MCF 10A (cell line): Measurements from ENCODE around the gene TYK2. TPM values are rescaled to one million over a fixed set of nuclear protein-coding genes. Genes with fewer than 3 reads are reported as not detected.

Source experiments
- BruUV-seq: library from RNA; stranded (reverse); fragments of 400-500 nt; replicated peaks from 2 replicates; lab custom pipeline; 2021; lab: Mats Ljungman, UMichigan
- CTCF ChIA-PET: fragments of 300-600 bp; sonication (Branson Sonifier 250); formaldehyde crosslinking; extraction: SDS; loops from one replicate; lab custom pipeline; 2021; ENCODE audit warnings: antibody characterized with exemption, inconsistent platforms; lab: Yijun Ruan, JAX
- POLR2A ChIA-PET: fragments of 300-600, 350-650 bp; sonication (Branson Sonifier 250); formaldehyde crosslinking; extraction: SDS; loops from one replicate; lab custom pipeline; 2020; ENCODE audit warnings: antibody characterized with exemption, inconsistent platforms; lab: Yijun Ruan, JAX
- DNase-seq: peaks from one replicate; pipeline ENCODE4 v3.0.0-alpha.2; 2018; ENCODE audit not compliant: unreplicated experiment
- H3K27ac Mint-ChIP-seq: one replicate; pipeline ENCODE4 v1.8.0; 2022; ENCODE audit warnings: mild to moderate bottlenecking, low read depth, mixed read lengths; ENCODE audit not compliant: unreplicated experiment
- H3K27me3 Mint-ChIP-seq: one replicate; pipeline ENCODE4 v1.8.0; 2022; ENCODE audit warnings: mixed read lengths; ENCODE audit not compliant: insufficient read depth, unreplicated experiment
- H3K36me3 Mint-ChIP-seq: one replicate; pipeline ENCODE4 v1.8.0; 2022; ENCODE audit warnings: mild to moderate bottlenecking, moderate library complexity, mixed read lengths; ENCODE audit not compliant: insufficient read depth, unreplicated experiment
- H3K4me1 Mint-ChIP-seq: one replicate; pipeline ENCODE4 v1.8.0; 2022; ENCODE audit warnings: mixed read lengths; ENCODE audit not compliant: insufficient read depth, unreplicated experiment
- H3K4me3 Mint-ChIP-seq: one replicate; pipeline ENCODE4 v1.8.0; 2022; ENCODE audit warnings: mild to moderate bottlenecking, moderate library complexity, mixed read lengths; ENCODE audit not compliant: unreplicated experiment
- H3K9me3 Mint-ChIP-seq: one replicate; pipeline ENCODE4 v1.8.0; 2022; ENCODE audit warnings: mixed read lengths; ENCODE audit not compliant: unreplicated experiment
- CTCF ChIP-seq: fragments of 200-600 bp; IDR thresholded peaks from one replicate; pipeline ENCODE4 v1.8.0; 2022; ENCODE audit warnings: antibody characterized with exemption, mild to moderate bottlenecking; ENCODE audit not compliant: unreplicated experiment
- intact Hi-C: fragments of 100-400 bp; cut with micrococcal nuclease; formaldehyde crosslinking; loops from 2 replicates; pipeline ENCODE4 v1.14.1; 2022
- total RNA-seq: library from RNA; stranded (reverse); gene quantifications from 2 replicates; pipeline ENCODE4 v1.2.3, GENCODE V29; 2022

Gene TYK2
- total RNA-seq, 1 experiment from 2014 or later: 75.0 TPM

GRCh38 chr19:10333758-10334587 is 46.4 kb downstream of the TYK2 start:
- H3K27me3 Mint-ChIP-seq: no peaks in the 10 kb centered on the region
- peak overlapping the region; percentile 95 for H3K4me3 Mint-ChIP-seq
- POLR2A ChIA-PET: interaction anchor here (0.5 to 3.5 kb wide), 30 partner anchors 9 to 1225 kb away, joined by 3 to 51 read pairs (median 4); partner anchors contain the start of genes CDC37, ELOF1, FDX2 and ICAM4
- intact Hi-C loops: loop anchor here (2.0 to 5.0 kb wide), 2 partner anchors 45 to 48 kb away; partner anchors contain the start of genes ICAM5 and TYK2
- DNase-seq: peak; percentile 26
- H3K4me1 Mint-ChIP-seq: no peaks in the 10 kb centered on the region
- H3K9me3 Mint-ChIP-seq: no peaks in the 10 kb centered on the region
- TSS peak; percentile 53 for BruUV-seq
- CTCF ChIA-PET: interaction anchor here (0.6 to 2.1 kb wide), 12 partner anchors 12 to 142 kb away, joined by 3 to 14 read pairs (median 4); no protein-coding TSS in a partner anchor
- TF ChIP-seq CTCF: no peak
- H3K36me3 Mint-ChIP-seq: peaks cover 18% of the 10 kb centered on the region
- peak overlapping the region; percentile 89 for H3K27ac Mint-ChIP-seq

- H3K4me3 Mint-ChIP-seq: peak within 1 kb of the TSS; percentile 95
- POLR2A ChIA-PET: interaction anchor here (0.7 to 3.5 kb wide), 21 partner anchors 8 to 520 kb away, joined by 3 to 51 read pairs (median 5); partner anchors contain the start of genes CDC37, FDX2, ICAM4 and ICAM5
- H3K36me3 Mint-ChIP-seq: peaks cover 22% of the 10 kb centered on the region
- CTCF ChIA-PET: interaction anchor here (0.6 to 2.1 kb wide), 4 partner anchors 13 to 143 kb away, joined by 3 to 14 read pairs (median 6); no protein-coding TSS in a partner anchor
- no peak for TF ChIP-seq CTCF
- DNase-seq: peak; percentile 98
- no peaks in the 10 kb centered on the region for H3K4me1 Mint-ChIP-seq
- intact Hi-C loops: loop anchor here (2.0 to 5.0 kb wide), 2 partner anchors 44 to 49 kb away; partner anchors contain the start of genes ICAM5 and TYK2
- H3K27ac Mint-ChIP-seq: peak within 1 kb of the TSS; percentile 89
- H3K27me3 Mint-ChIP-seq: no peaks in the 10 kb centered on the region
- no peaks in the 10 kb centered on the region for H3K9me3 Mint-ChIP-seq
- BruUV-seq: TSS peak; percentile 48
These were observed 47.2 kb downstream of the TYK2 start, which contains the start of gene RAVER1 for GRCh38 chr19:10332965-10333757. Gene RAVER1, minus strand, starts transcription at chr19:10333529. Its CDS starts 22 bp downstream, at chr19:10333507.

GRCh38 chr19:10332158-10332964 is 48.0 kb downstream of the TYK2 start:
- H3K27me3 Mint-ChIP-seq: no peaks in the 10 kb centered on the region
- intact Hi-C loops: loop anchor here (2.0 to 5.0 kb wide), 2 partner anchors 44 to 50 kb away; partner anchors contain the start of genes ICAM5 and TYK2
- H3K36me3 Mint-ChIP-seq: peaks cover 30% of the 10 kb centered on the region
- no peak for TF ChIP-seq CTCF
- CTCF ChIA-PET: interaction anchor here (0.6 to 1.4 kb wide), 9 partner anchors 12 to 507 kb away, joined by 3 to 5 read pairs (median 3); partner anchors contain the start of gene ICAM1
- H3K27ac Mint-ChIP-seq: peak overlapping the region; percentile 89
- BruUV-seq: no TSS peak
- no peaks in the 10 kb centered on the region for H3K4me1 Mint-ChIP-seq
- POLR2A ChIA-PET: interaction anchor here (0.6 to 3.5 kb wide), 16 partner anchors 14 to 799 kb away, joined by 3 to 51 read pairs (median 6); partner anchors contain the start of genes CDC37, FDX2, ICAM4 and ICAM5
- H3K4me3 Mint-ChIP-seq: peak overlapping the region; percentile 95
- DNase-seq: no peak
- no peaks in the 10 kb centered on the region for H3K9me3 Mint-ChIP-seq
